C4-2B (cell line): ENCODE measurements around the gene FUT8.

Experiments used
- ZFX ChIP-seq: fragments of 450-650 bp; IDR thresholded peaks from 2 replicates; pipeline ENCODE4 v1.6.1; 2017
- TF ChIP-seq, protein P1 (sequence below): fragments of 450-650 bp; conservative IDR thresholded peaks from 2 replicates; pipeline ENCODE4 v1.5.1; 2017; ENCODE audit warnings: mild to moderate bottlenecking

- TF ChIP-seq, protein P1, sequence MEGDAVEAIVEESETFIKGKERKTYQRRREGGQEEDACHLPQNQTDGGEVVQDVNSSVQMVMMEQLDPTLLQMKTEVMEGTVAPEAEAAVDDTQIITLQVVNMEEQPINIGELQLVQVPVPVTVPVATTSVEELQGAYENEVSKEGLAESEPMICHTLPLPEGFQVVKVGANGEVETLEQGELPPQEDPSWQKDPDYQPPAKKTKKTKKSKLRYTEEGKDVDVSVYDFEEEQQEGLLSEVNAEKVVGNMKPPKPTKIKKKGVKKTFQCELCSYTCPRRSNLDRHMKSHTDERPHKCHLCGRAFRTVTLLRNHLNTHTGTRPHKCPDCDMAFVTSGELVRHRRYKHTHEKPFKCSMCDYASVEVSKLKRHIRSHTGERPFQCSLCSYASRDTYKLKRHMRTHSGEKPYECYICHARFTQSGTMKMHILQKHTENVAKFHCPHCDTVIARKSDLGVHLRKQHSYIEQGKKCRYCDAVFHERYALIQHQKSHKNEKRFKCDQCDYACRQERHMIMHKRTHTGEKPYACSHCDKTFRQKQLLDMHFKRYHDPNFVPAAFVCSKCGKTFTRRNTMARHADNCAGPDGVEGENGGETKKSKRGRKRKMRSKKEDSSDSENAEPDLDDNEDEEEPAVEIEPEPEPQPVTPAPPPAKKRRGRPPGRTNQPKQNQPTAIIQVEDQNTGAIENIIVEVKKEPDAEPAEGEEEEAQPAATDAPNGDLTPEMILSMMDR = no peak
- TF ChIP-seq ZFX = no peak
Measured at GRCh38 chr14:65373016-65373670, 39.4 kb upstream of the FUT8 start.
